ENCODE data around the gene TUBA1C. TPM values are rescaled to one million over a fixed set of nuclear protein-coding genes. Genes with fewer than 3 reads are reported as not detected.
A peak's percentile ranks its signal among the peaks of the same experiment; 100 is the strongest.

The TUBA1C gene
- total and polyA plus RNA-seq, 12 donors: 30.1 to 292 (median 93.3) TPM

- intact Hi-C loops (cut with DNase I): no loop called here
- peaks cover 39% of the 10 kb centered on the region for H3K27me3 ChIP-seq
- H3K36me3 ChIP-seq (replicated peaks in 1 of 2): no peaks in the 10 kb centered on the region
- H3K27ac ChIP-seq: no peak overlapping the region
- 14 to 22% (median 20%) methylated on average over 6 to 8 of the region's 8 CpGs for WGBS, 4 donors
- no peaks in the 10 kb centered on the region for H3K9me3 ChIP-seq (replicated peaks in 1 of 3)
- DNase-seq: no peak
- H3K4me1 ChIP-seq (replicated peaks in 1 of 2): peaks cover 15 to 17% of the 10 kb centered on the region in 2 donors
- TF ChIP-seq, protein P1, sequence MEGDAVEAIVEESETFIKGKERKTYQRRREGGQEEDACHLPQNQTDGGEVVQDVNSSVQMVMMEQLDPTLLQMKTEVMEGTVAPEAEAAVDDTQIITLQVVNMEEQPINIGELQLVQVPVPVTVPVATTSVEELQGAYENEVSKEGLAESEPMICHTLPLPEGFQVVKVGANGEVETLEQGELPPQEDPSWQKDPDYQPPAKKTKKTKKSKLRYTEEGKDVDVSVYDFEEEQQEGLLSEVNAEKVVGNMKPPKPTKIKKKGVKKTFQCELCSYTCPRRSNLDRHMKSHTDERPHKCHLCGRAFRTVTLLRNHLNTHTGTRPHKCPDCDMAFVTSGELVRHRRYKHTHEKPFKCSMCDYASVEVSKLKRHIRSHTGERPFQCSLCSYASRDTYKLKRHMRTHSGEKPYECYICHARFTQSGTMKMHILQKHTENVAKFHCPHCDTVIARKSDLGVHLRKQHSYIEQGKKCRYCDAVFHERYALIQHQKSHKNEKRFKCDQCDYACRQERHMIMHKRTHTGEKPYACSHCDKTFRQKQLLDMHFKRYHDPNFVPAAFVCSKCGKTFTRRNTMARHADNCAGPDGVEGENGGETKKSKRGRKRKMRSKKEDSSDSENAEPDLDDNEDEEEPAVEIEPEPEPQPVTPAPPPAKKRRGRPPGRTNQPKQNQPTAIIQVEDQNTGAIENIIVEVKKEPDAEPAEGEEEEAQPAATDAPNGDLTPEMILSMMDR (IDR thresholded peaks at IDR 0.05): no peak
- no peak for TF ChIP-seq POLR2A (IDR thresholded peaks at IDR 0.05)
- H3K4me3 ChIP-seq: peak overlapping the region in 1 of 4 donors; percentile 44
Measured at GRCh38 chr12:49297695-49298060, 32.8 kb downstream of the TUBA1C start.

DNA sequence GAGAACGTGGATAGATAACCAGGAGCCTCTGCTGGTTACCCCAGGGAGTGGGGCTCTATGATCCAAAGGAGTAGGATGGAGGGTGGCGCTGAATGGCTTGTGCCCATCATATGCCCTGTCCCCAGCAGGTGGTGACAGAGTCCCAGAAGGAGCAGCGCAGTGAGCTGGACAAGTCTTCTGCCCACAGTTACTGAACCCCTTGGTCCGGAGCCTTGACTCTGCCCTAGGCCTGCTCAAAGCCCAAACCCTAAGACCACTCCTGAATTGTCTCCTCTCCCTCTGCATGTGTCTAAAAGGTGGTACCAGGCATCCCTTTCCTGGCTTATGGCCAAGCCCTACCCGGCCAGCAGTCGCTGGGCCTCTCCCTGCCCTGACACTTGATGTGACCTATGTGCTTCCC, 33.3 kb downstream of the TUBA1C start:
- H3K36me3 ChIP-seq (replicated peaks in 1 of 2): no peaks in the 10 kb centered on the region
- TF ChIP-seq POLR2A (IDR thresholded peaks at IDR 0.05): no peak
- TF ChIP-seq, protein P1 (IDR thresholded peaks at IDR 0.05): peak in 1 of 6 experiments; percentile 19
- H3K4me3 ChIP-seq: no peak overlapping the region
- H3K27ac ChIP-seq: no peak overlapping the region
- peaks cover 39% of the 10 kb centered on the region for H3K27me3 ChIP-seq
- no peaks in the 10 kb centered on the region for H3K9me3 ChIP-seq (replicated peaks in 1 of 3)
- no peak for DNase-seq
- WGBS, 4 donors: 34 to 59% (median 42%) methylated on average over 5 to 6 of the region's 6 CpGs
- peaks cover 15 to 17% of the 10 kb centered on the region in 2 donors for H3K4me1 ChIP-seq (replicated peaks in 1 of 2)
- intact Hi-C loops (cut with DNase I): no loop called here

GRCh38 chr12:49301760-49302159, 36.9 kb downstream of the TUBA1C start:
- no peaks in the 10 kb centered on the region for H3K36me3 ChIP-seq (replicated peaks in 1 of 2)
- no peak for DNase-seq
- no peak overlapping the region for H3K27ac ChIP-seq
- H3K4me1 ChIP-seq (replicated peaks in 1 of 2): peaks cover 8 to 9% of the 10 kb centered on the region in 2 donors
- H3K4me3 ChIP-seq: no peak overlapping the region
- TF ChIP-seq, protein P1 (IDR thresholded peaks at IDR 0.05): no peak
- TF ChIP-seq POLR2A (IDR thresholded peaks at IDR 0.05): no peak
- 70 to 76% (median 74%) methylated on average over 4 of the region's 4 CpGs for WGBS, 4 donors
- intact Hi-C loops (cut with DNase I): no loop called here
- H3K27me3 ChIP-seq: peaks cover 21% of the 10 kb centered on the region
- no peaks in the 10 kb centered on the region for H3K9me3 ChIP-seq (replicated peaks in 1 of 3)

DNA sequence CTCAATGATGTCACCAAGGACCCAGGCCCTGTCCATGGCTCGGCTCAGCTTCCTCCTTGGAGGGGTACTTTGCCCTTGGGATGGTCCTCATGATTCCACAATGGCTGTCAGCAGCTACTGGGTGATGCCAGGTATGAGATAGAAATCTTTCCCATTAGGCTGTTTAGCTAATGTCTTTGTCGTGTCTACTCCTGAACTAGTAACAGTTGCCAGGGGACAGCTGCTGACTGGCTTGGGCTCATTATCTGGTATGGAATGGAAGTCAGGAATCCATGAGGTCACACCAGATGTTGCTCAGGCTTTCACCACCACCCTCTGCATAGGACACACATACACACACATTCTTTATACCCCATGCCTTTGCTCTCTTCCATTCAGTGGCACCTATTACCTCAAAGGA, 39.3 kb downstream of the TUBA1C start:
- H3K36me3 ChIP-seq (replicated peaks in 1 of 2): no peaks in the 10 kb centered on the region
- intact Hi-C loops (cut with DNase I): no loop called here
- peaks cover 1% of the 10 kb centered on the region for H3K27me3 ChIP-seq
- no peaks in the 10 kb centered on the region for H3K9me3 ChIP-seq (replicated peaks in 1 of 3)
- H3K27ac ChIP-seq: no peak overlapping the region
- no peak for TF ChIP-seq POLR2A (IDR thresholded peaks at IDR 0.05)
- TF ChIP-seq, protein P1 (IDR thresholded peaks at IDR 0.05): no peak
- H3K4me3 ChIP-seq: no peak overlapping the region
- DNase-seq: no peak
- no peaks in the 10 kb centered on the region for H3K4me1 ChIP-seq (replicated peaks in 1 of 2)
- WGBS, 4 donors: 79 to 88% (median 81%) methylated on average over 2 of the region's 2 CpGs
